Smooth muscle cell (in vitro differentiated cells): Measurements from ENCODE around the gene KIAA0513. TPM values are rescaled to one million over a fixed set of nuclear protein-coding genes. Genes with fewer than 3 reads are reported as not detected.

Experiments
- polyA plus RNA-seq: library from polyadenylated mRNA; unstranded; fragments of >200 nt; fragmentation: Nextera tagmentation; extraction: Ambion mirVana; gene quantifications from 2 replicates; pipeline ENCODE4 v1.2.1, GENCODE V29; 2016
- total RNA-seq: library from RNA; depleted of rRNA; stranded (reverse); fragments of >200 nt; gene quantifications from 2 replicates; pipeline ENCODE4 v1.2.3, GENCODE V29; 2014

KIAA0513 gene
- total and polyA plus RNA-seq, 2 experiments from 2014 or later = 3.2 to 3.3 TPM

Other genes with a start within 250 kb of the KIAA0513 start
- 63.1 and 104 TPM in 2 replicates for gene CRISPLD2, start 207.8 kb upstream of the KIAA0513 start, total RNA-seq
- 79.7 and 105 TPM in 2 replicates for gene CRISPLD2, start 207.8 kb upstream of the KIAA0513 start, polyA plus RNA-seq
- gene ZDHHC7, start 16.3 kb upstream of the KIAA0513 start, total RNA-seq = 35.3 and 39.1 TPM in 2 replicates
- 31.9 and 42.9 TPM in 2 replicates for gene ZDHHC7, start 16.3 kb upstream of the KIAA0513 start, polyA plus RNA-seq
- gene CIBAR2, start 84.7 kb downstream of the KIAA0513 start, total RNA-seq = not detected in 2 replicates
- not detected in 2 replicates for gene CIBAR2, start 84.7 kb downstream of the KIAA0513 start, polyA plus RNA-seq